ENCODE results near the gene ABCC11.
"Not testable (repeated sequence)": the region's sequence is repeated elsewhere in the genome, so short reads cannot be mapped to it uniquely, and the experiment has no call there.

Gene ABCC11

GRCh38 chr16:48272837-48273421 is 25.6 kb upstream of the ABCC11 start:
- H3K9ac ChIP-seq (ENCODE audit: low read depth, low read length), result no peak overlapping the region
- H3K4me1 ChIP-seq (ENCODE audit: insufficient read depth, low read length), result peaks cover 8% of the 10 kb centered on the region
- peaks cover 3% of the 10 kb centered on the region; the same call in 1 of the 2 replicates for H3K36me3 ChIP-seq (ENCODE audit: insufficient read depth, low read length)
- no peaks in the 10 kb centered on the region for H3K9me3 ChIP-seq (ENCODE audit: control insufficient read depth, insufficient read depth, low read length)

GRCh38 chr16:48271728-48272127 is 24.4 kb upstream of the ABCC11 start:
- Histone ChIP-seq H3K36me3 (ENCODE audit: insufficient read depth, low read length) (no peaks in the 10 kb centered on the region), H3K9me3 (ENCODE audit: control insufficient read depth, insufficient read depth, low read length) (no peaks in the 10 kb centered on the region), H3K9ac (ENCODE audit: low read depth, low read length) (no peak overlapping the region), H3K4me1 (ENCODE audit: insufficient read depth, low read length) (peaks cover 8% of the 10 kb centered on the region)

GRCh38 chr16:48269011-48269410 is 21.7 kb upstream of the ABCC11 start:
- Histone ChIP-seq H3K9me3 (ENCODE audit: control insufficient read depth, insufficient read depth, low read length) (no peaks in the 10 kb centered on the region), H3K4me1 (ENCODE audit: insufficient read depth, low read length) (no peaks in the 10 kb centered on the region), H3K36me3 (ENCODE audit: insufficient read depth, low read length) (0 out of 2 replicates have a peak, but pooled peaks cover 2% of the 10 kb centered on the region), H3K9ac (ENCODE audit: low read depth, low read length) (no peak overlapping the region)

GRCh38 chr16:48262631-48263030 is 15.3 kb upstream of the ABCC11 start:
- 0 out of 2 replicates have a peak, but pooled peaks cover 2% of the 10 kb centered on the region for H3K36me3 ChIP-seq (ENCODE audit: insufficient read depth, low read length)

DNA sequence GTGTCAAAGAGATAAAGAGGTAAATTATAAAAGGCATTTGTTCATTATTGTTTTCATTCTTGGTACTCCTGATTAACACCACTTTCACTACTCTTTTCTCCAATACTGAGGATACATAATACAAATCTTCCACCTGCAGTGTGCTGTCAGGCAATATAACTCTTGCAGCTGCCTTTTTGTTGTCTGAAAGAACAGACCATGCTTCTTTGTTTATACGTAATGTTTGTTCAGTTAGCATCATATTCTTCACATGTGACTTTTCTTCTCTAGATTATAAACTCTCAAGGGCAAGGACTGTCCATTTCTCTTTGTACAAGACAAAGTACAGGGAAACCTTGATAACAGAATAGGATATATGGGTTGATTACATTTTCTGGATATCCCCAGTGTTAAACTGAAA is 14.2 kb upstream of the ABCC11 start:
- Histone ChIP-seq H3K9ac (ENCODE audit: low read depth, low read length) (no peak overlapping the region), H3K9me3 (ENCODE audit: control insufficient read depth, insufficient read depth, low read length) (0 out of 2 replicates have a peak, but pooled peaks cover 2% of the 10 kb centered on the region), H3K4me1 (ENCODE audit: insufficient read depth, low read length) (no peaks in the 10 kb centered on the region), H3K36me3 (ENCODE audit: insufficient read depth, low read length) (0 out of 2 replicates have a peak, but pooled peaks cover 2% of the 10 kb centered on the region)

More at GRCh38 chr16:48262631-48263030, 15.3 kb upstream of the ABCC11 start:
- H3K4me1 ChIP-seq (ENCODE audit: insufficient read depth, low read length), result no peaks in the 10 kb centered on the region
- no peak overlapping the region for H3K9ac ChIP-seq (ENCODE audit: low read depth, low read length)
- 0 out of 2 replicates have a peak, but pooled peaks cover 2% of the 10 kb centered on the region for H3K9me3 ChIP-seq (ENCODE audit: control insufficient read depth, insufficient read depth, low read length)

DNA sequence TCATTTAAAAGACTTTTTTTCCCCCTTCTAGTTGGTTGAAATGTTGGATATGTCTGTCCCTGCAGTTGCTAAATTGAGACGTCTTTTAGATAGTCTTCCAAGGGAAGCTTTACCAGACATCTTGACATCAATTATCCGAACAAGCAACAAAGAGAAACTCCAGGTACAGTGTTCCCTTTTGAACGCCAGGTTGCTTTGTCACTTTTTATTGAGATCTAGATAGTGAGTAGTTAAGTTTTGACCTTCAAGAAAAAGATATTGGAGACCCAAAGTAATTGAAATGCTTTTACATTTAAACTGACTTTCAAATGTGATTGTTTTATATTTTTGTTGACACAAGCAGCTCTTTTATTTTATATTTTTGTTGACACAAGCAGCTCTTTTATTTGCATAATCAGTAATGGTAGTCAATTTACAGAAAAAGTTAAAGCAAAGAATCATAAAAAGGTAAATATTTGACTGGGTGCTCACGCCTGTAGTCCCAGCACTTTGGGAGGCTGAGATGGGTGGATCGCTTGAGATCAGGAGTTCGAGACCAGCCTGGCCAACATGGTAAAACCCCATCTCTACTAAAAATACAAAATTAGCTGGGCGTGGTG is 9.3 kb upstream of the ABCC11 start:
- Histone ChIP-seq H3K9ac (ENCODE audit: low read depth, low read length) (no peak overlapping the region), H3K9me3 (ENCODE audit: control insufficient read depth, insufficient read depth, low read length) (no peaks in the 10 kb centered on the region), H3K4me1 (ENCODE audit: insufficient read depth, low read length) (no peaks in the 10 kb centered on the region), H3K36me3 (ENCODE audit: insufficient read depth, low read length) (peaks cover 4% of the 10 kb centered on the region; the same call in 1 of the 2 replicates)

DNA sequence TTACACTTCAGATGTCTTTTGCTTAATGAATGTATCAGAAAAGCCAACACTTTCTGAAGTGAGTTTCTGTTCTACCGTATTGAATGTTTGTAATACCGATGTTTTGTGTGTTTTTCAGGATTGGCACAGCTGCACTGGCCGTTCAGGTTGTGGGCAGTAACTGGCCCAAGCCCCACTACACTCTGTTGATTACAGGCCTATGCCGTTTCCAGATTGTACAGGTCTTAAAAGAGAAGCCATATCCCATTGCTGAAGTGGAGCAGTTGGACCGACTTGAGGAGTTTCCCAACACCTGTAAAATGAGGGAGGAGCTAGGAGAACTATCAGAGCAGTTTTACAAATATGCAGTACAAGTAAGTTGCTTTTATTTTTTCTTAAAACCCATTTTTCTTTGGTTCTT is 4.7 kb upstream of the ABCC11 start:
- no peak overlapping the region for H3K9ac ChIP-seq (ENCODE audit: low read depth, low read length)
- H3K36me3 ChIP-seq (ENCODE audit: insufficient read depth, low read length), result peaks cover 4% of the 10 kb centered on the region; the same call in 1 of the 2 replicates
- H3K9me3 ChIP-seq (ENCODE audit: control insufficient read depth, insufficient read depth, low read length), result no peaks in the 10 kb centered on the region
- H3K4me1 ChIP-seq (ENCODE audit: insufficient read depth, low read length), result no peaks in the 10 kb centered on the region

DNA sequence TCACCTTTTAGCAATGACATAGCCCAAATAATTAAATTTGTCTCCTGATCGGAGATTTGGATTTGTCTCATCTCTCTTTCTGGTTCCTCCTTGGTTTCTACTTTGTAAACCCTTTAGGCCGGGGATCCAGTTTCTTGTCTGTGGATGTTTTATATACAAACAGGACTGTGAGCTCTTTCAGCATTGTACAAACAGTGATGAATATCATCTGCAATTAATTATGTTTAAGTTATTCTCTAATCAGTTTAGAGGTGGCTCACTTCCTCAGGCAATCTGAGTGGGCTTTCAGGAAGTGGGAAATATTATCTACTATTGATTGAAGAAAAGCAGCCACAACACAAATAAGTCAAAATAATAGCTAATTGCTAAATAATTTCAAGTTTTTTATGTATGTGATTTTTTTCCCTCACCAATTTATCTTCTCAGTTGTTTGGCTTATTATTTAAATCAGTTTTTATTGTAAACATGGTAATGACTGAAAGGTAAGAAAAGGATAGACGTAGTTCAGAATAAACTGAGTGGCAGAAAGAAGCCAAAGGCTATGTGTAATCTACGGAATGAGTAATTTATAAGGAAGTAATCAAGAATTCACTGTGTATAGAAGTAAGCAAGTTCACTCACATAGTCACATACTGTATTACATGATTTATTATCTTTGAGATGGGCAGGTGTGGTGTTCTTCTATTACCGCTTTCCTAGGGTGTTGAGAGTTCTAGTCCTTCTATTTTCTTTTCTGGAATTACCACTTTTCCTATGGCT is 3.4 kb upstream of the ABCC11 start:
- Histone ChIP-seq H3K36me3 (ENCODE audit: insufficient read depth, low read length) (peaks cover 4% of the 10 kb centered on the region; the same call in 1 of the 2 replicates), H3K9me3 (ENCODE audit: control insufficient read depth, insufficient read depth, low read length) (no peaks in the 10 kb centered on the region), H3K9ac (ENCODE audit: low read depth, low read length) (no peak overlapping the region), H3K4me1 (ENCODE audit: insufficient read depth, low read length) (peaks cover 8% of the 10 kb centered on the region)

DNA sequence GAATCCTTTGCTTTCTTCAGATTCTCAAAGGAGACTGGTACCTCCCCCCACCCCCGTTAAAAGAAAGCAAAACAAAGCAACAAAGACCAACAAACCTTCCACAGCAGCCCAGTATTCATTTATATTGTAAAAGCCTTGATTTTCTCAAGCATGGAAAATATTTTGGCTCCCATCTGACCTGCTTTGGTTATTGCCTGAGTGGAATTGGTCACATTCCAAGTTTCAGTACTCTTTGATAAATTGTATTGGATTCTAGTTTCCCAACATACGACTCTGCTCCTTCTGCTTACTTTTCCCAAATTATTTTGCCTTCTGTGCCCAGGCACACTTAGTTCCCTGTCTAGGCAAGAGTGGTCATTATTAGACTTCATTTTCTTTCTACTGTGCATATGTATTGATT is 1.3 kb downstream of the ABCC11 start:
- H3K9ac ChIP-seq (ENCODE audit: low read depth, low read length), result no peak overlapping the region
- H3K9me3 ChIP-seq (ENCODE audit: control insufficient read depth, insufficient read depth, low read length), result no peaks in the 10 kb centered on the region
- H3K36me3 ChIP-seq (ENCODE audit: insufficient read depth, low read length), result no peaks in the 10 kb centered on the region
- H3K4me1 ChIP-seq (ENCODE audit: insufficient read depth, low read length), result peaks cover 13% of the 10 kb centered on the region

DNA sequence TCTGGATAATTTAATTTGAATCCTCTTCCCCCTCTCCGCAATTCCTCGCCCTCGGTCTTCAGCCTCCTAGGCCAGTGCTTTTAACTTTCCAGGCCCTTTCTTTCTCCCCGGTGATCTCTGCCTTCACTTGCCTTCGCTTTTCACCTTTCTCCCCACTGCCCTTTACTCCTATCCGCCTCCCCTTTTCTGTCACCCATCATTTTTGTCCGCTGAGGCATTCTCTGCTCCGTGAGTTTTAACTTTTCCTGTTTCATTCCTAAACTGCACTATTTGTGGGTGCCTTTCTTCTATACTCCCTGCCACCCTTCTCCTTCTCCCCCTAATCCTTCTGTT is 2.5 kb downstream of the ABCC11 start:
- H3K9ac ChIP-seq (ENCODE audit: low read depth, low read length), result peak overlapping the region; percentile 92
- no peaks in the 10 kb centered on the region for H3K36me3 ChIP-seq (ENCODE audit: insufficient read depth, low read length)
- peaks cover 13% of the 10 kb centered on the region for H3K4me1 ChIP-seq (ENCODE audit: insufficient read depth, low read length)
- no peaks in the 10 kb centered on the region for H3K9me3 ChIP-seq (ENCODE audit: control insufficient read depth, insufficient read depth, low read length)

DNA sequence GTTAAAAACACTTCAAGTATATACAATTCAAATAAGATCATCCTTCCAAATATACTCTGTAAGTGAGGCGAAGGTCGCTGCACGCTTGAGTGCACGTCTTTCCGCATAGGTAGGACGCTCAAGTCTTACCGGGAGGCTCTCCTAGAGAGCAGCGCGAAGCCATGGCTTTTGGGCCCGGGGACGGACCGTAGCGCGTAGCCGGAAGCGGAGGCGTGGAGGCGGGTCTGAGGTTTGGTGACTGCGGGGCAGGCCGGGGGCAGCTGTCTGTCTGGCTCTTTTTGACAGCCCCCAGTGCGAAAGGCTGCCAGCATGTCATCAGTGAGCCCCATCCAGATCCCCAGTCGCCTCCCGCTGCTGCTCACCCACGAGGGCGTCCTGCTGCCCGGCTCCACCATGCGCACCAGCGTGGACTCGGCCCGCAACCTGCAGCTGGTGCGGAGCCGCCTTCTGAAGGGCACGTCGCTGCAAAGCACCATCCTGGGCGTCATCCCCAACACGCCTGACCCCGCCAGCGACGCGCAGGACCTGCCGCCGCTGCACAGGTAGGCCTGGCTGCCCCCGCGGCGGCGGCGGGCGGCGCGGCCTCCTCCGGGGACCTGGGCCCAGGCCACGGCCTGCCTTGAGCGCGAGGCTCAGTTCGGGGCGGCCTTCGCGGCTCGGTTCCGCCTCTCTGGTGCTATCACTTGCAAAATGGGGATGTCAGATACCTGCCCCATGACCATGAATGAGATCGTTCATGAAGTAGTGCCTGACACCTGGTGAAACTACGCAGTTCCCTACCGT is 3.1 kb downstream of the ABCC11 start, which contains the start of gene LONP2:
Gene LONP2 (plus strand): TSS at position 221 of the 783 bp plus-strand sequence. CDS start 89 bp downstream, at position 310.
- Histone ChIP-seq H3K4me1 (ENCODE audit: insufficient read depth, low read length) (peaks cover 13% of the 10 kb centered on the region), H3K36me3 (ENCODE audit: insufficient read depth, low read length) (no peaks in the 10 kb centered on the region), H3K9ac (ENCODE audit: low read depth, low read length) (peak within 1 kb of the TSS; percentile 92), H3K9me3 (ENCODE audit: control insufficient read depth, insufficient read depth, low read length) (no peaks in the 10 kb centered on the region)

DNA sequence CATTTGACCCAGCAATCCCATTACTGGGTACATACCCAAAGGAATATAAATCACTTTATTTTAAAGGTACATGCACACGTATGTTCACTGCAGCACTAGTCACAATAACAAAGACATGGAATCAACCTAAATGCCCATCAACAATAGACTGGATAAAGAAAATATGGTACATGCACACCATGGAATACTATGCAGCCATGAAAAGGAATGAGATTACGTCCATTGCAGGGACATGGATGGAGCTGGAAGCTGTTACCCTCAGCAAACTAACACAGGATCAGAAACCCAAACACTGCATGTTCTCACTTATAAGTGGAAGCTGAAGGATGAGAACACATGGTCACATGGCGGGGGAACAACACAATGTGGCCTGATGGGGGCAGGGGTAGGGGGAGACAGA is 7.2 kb downstream of the ABCC11 start:
- not testable (repeated sequence) for H3K9me3 ChIP-seq (ENCODE audit: control insufficient read depth, insufficient read depth, low read length); H3K36me3 ChIP-seq (ENCODE audit: insufficient read depth, low read length); H3K9ac ChIP-seq (ENCODE audit: low read depth, low read length); H3K4me1 ChIP-seq (ENCODE audit: insufficient read depth, low read length)

DNA sequence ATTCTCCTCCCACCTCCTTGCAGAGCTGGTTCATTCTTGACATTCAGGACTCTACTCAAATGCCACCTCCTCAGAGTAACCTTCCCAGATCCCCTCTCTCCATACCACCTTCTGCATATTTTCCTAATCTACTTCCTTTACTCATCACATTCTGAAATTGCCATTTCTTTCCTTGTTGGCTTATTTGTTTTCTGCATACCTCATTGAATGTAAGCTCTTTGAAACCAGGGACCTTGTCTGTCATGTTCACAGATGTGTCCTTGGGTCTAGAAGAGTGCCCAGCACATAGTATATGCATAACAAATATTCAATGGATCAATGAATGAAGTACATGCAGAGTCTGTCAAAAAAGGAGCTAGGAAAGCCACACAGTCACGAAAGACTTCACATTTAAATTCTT is 11.1 kb downstream of the ABCC11 start:
- Histone ChIP-seq H3K36me3 (ENCODE audit: insufficient read depth, low read length) (no peaks in the 10 kb centered on the region), H3K9me3 (ENCODE audit: control insufficient read depth, insufficient read depth, low read length) (no peaks in the 10 kb centered on the region; the same call in 1 of the 2 replicates), H3K4me1 (ENCODE audit: insufficient read depth, low read length) (peaks cover 11% of the 10 kb centered on the region; the same call in 1 of the 2 replicates), H3K9ac (ENCODE audit: low read depth, low read length) (no peak overlapping the region)

DNA sequence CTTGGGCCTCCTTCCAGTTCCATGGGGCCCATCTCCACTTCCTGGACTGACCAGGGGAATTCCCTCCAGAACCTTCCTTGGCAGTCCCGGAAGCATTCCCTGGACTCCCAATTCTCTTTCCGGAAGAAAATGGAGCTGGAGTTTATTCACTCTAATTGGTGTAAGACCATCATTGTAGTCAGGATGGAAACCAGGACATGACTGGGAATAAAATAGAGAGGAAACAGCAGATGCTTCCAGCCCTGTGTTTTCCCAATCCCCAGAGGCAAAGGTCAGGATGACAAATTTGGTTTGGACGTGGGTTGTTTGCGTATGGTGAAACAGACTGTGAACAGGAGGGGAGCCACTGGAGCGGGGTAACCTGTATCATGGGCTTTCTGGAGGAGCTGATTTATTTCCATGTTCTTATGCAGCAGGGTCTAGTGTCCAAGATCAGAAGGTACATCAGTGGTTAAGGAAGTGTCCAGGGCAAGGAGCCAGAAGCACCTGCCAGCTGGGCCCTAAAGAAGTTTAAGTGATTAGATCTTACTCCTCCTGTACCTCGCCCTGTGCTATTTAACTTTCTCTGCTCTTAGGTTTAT is 11.7 kb downstream of the ABCC11 start:
- Histone ChIP-seq H3K4me1 (ENCODE audit: insufficient read depth, low read length) (peaks cover 11% of the 10 kb centered on the region; the same call in 1 of the 2 replicates), H3K36me3 (ENCODE audit: insufficient read depth, low read length) (no peaks in the 10 kb centered on the region), H3K9me3 (ENCODE audit: control insufficient read depth, insufficient read depth, low read length) (no peaks in the 10 kb centered on the region; the same call in 1 of the 2 replicates), H3K9ac (ENCODE audit: low read depth, low read length) (no peak overlapping the region)
